ENCODE results near the gene LPP. TPM values are rescaled to one million over a fixed set of nuclear protein-coding genes. Genes with fewer than 3 reads are reported as not detected.

Gene LPP
- total RNA-seq, 1 experiment from 2014 or later, result 54.0 TPM

- TF ChIP-seq CTCF (IDR thresholded peaks at IDR 0.05 in 2 of 3, conservative IDR thresholded peaks at IDR 0.05 in 1 of 3; ENCODE audit: borderline replicate concordance in 1 of 3, insufficient read depth in 1 of 3, low read depth in 2 of 3, low read length in 2 of 3) (no peak), SIN3A (IDR thresholded peaks at IDR 0.05; ENCODE audit: low read depth) (no peak), EZH2 (IDR thresholded peaks at IDR 0.05) (no peak), YY1 (IDR thresholded peaks at IDR 0.05; ENCODE audit: extremely low read depth, insufficient replicate concordance, low read depth, low read length) (no peak)
Observed at GRCh38 chr3:188692700-188693099, 538.7 kb downstream of the LPP start (continued).

- H3K27ac ChIP-seq (ENCODE audit: low read depth, low read length), result no peak overlapping the region
- DNase-seq (ENCODE audit: low read depth, low spot score) (no peak), ATAC-seq (no peak)
- H3K4me2 ChIP-seq (ENCODE audit: low read length), result no peak overlapping the region
- H3K36me3 ChIP-seq (ENCODE audit: control insufficient read depth in 1 of 2, insufficient read depth in 2 of 2, low read length in 2 of 2), result no peaks in the 10 kb centered on the region
- H4K20me1 ChIP-seq (ENCODE audit: insufficient read depth), result no peaks in the 10 kb centered on the region
- H3K4me3 ChIP-seq (replicated peaks in 1 of 2; ENCODE audit: low read depth in 1 of 2, low read length in 2 of 2), result no peak overlapping the region
- BruUV-seq (replicated peaks), result no TSS peak
- intact Hi-C loops (cut with micrococcal nuclease), result no loop called here
- no peaks in the 10 kb centered on the region for H3K4me1 ChIP-seq (ENCODE audit: control insufficient read depth in 1 of 2, insufficient read depth in 2 of 2, low read length in 2 of 2)
- H3K9me2 ChIP-seq (ENCODE audit: insufficient read depth), result no peaks in the 10 kb centered on the region
- ChIA-PET RAD21 (ENCODE audit: low non-redundant PET in 1 of 2, low total read pairs in 2 of 2, uncharacterized antibody in 2 of 2, unreplicated experiment in 2 of 2) (no interaction called here), CTCF (interaction anchor here (1.3 kb wide), 1 partner anchor 260 kb away, joined by 3 read pairs; no protein-coding TSS in a partner anchor), POLR2A (no interaction called here)
- TF ChIP-seq CBX3 (IDR thresholded peaks at IDR 0.05; ENCODE audit: low read depth), result no peak
- no peak for TF ChIP-seq SP1 (IDR thresholded peaks at IDR 0.05; ENCODE audit: low read depth)
- no peak for TF ChIP-seq POLR2AphosphoS5 (IDR thresholded peaks at IDR 0.05; ENCODE audit: low read depth, low read length)
- TF ChIP-seq SIN3A (IDR thresholded peaks at IDR 0.05; ENCODE audit: low read depth), result no peak
- no peak for TF ChIP-seq CTCF (IDR thresholded peaks at IDR 0.05 in 2 of 3, conservative IDR thresholded peaks at IDR 0.05 in 1 of 3; ENCODE audit: borderline replicate concordance in 1 of 3, insufficient read depth in 1 of 3, low read depth in 2 of 3, low read length in 2 of 3)
- no peak for TF ChIP-seq TCF7L2 (IDR thresholded peaks at IDR 0.05; ENCODE audit: borderline replicate concordance, extremely low read depth, insufficient read depth, insufficient read length)
- no peak for TF ChIP-seq ZBTB33 (IDR thresholded peaks at IDR 0.05; ENCODE audit: extremely low read depth, insufficient replicate concordance, low read length)
- no peak for TF ChIP-seq JUND (IDR thresholded peaks at IDR 0.05)
- no peak for TF ChIP-seq EGR1 (IDR thresholded peaks at IDR 0.05; ENCODE audit: low read depth)
- no peak for TF ChIP-seq POLR2A (IDR thresholded peaks at IDR 0.05; ENCODE audit: borderline replicate concordance, extremely low read depth, insufficient read depth, insufficient read length)
- no peak for TF ChIP-seq YY1 (IDR thresholded peaks at IDR 0.05; ENCODE audit: extremely low read depth, insufficient replicate concordance, low read depth, low read length)
- H2AFZ ChIP-seq (ENCODE audit: low read depth, low read length, poor library complexity, severe bottlenecking), result no peak overlapping the region
- no peaks in the 10 kb centered on the region for H3K79me2 ChIP-seq (ENCODE audit: insufficient read depth, low read length)
- no peaks in the 10 kb centered on the region for H3K27me3 ChIP-seq (ENCODE audit: insufficient read depth, low read length)
- H3K9me3 ChIP-seq (ENCODE audit: control insufficient read depth in 1 of 2, insufficient read depth in 1 of 2, low read depth in 1 of 2, low read length in 2 of 2), result no peaks in the 10 kb centered on the region
- H3K9ac ChIP-seq (ENCODE audit: low read length), result no peak overlapping the region
Observed at GRCh38 chr3:188693435-188693834, 539.5 kb downstream of the LPP start.
